PC-3 (cell line): Measurements from ENCODE around the gene ARHGAP4.

Experiments
- EZH2phosphoT487 ChIP-seq: fragments of 300-600 bp; sonication (generic); IDR thresholded peaks from 2 replicates; pipeline ENCODE4 v1.6.1; 2018; ENCODE audit warnings: mild to moderate bottlenecking, antibody characterized with exemption, low read length, borderline replicate concordance
- TF ChIP-seq, protein P1 (sequence below): fragments of 300-600 bp; sonication (generic); conservative IDR thresholded peaks from 2 replicates; pipeline ENCODE4 v1.5.1; 2017; ENCODE audit warnings: antibody characterized with exemption, low read depth, mild to moderate bottlenecking, low read length

DNA sequence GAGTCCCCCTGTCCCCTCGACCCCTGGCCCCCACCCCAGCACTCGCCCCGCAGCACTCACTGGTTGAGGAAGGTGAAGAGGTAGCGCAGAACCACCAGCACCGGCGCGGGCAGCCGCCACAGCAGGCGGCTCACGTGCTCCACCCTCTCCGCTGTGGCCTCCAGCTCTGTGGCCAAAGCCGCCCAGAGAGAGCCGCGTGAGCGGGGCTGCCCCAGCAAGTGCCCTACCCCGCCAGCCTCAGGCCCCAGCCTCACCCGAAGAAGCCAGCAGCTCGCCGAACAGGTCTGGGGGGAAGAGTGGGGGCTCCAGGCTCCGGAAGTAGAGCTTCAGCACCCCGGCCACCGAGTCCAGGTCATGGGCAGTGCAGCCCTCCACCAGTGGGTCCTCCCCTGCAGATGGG lies 15.6 kb downstream of the ARHGAP4 start:
- TF ChIP-seq, protein P1, sequence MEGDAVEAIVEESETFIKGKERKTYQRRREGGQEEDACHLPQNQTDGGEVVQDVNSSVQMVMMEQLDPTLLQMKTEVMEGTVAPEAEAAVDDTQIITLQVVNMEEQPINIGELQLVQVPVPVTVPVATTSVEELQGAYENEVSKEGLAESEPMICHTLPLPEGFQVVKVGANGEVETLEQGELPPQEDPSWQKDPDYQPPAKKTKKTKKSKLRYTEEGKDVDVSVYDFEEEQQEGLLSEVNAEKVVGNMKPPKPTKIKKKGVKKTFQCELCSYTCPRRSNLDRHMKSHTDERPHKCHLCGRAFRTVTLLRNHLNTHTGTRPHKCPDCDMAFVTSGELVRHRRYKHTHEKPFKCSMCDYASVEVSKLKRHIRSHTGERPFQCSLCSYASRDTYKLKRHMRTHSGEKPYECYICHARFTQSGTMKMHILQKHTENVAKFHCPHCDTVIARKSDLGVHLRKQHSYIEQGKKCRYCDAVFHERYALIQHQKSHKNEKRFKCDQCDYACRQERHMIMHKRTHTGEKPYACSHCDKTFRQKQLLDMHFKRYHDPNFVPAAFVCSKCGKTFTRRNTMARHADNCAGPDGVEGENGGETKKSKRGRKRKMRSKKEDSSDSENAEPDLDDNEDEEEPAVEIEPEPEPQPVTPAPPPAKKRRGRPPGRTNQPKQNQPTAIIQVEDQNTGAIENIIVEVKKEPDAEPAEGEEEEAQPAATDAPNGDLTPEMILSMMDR, result no peak
- no peak for TF ChIP-seq EZH2phosphoT487
